Stimulated activated CD4-positive, alpha-beta T cell treated with anti-CD3 and anti-CD28 coated beads, Interleukin-2, amount 100 ng/mL, for 48 hours (primary cell): ENCODE data around the gene HS3ST5.
"Not testable (repeated sequence)": the region's sequence is repeated elsewhere in the genome, so short reads cannot be mapped to it uniquely, and the experiment has no call there.

Source experiments
- DNase-seq, 2 donors: peaks; one replicate each; pipeline ENCODE4 v3.0.0-alpha.2; 2020

HS3ST5 gene

DNA sequence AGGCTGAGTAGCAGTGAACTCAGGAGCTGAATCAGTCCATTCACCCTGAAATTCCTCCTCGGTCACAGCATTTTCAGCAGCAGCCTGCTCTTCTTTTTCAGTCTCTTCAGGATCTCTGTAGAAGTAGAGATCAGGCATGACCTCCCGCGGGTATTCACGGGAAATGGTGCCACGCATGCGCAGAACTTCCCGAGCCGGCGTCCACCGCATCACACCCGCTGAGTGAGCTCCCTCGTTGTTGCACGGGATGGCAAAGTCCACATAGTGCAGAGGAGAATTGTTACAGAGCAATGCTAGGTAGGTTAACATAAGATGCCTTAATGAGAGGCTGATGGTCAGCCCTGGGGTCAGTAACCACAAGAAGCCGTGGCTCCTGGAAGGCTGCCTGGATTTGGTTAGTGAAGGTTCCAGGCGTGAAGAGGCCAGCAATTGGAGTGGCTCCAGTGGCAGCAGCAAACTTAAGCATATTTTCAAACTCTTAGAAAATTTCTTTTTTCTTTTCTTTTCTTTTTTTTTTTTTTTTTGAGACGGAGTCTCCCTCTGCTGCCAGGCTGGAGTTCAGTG lies 258.4 kb downstream of the HS3ST5 start:
- DNase-seq: no peak

GRCh38 chr6:114083251-114083650 lies 259.6 kb downstream of the HS3ST5 start:
- DNase-seq: no peak

GRCh38 chr6:114081730-114082129 lies 261.1 kb downstream of the HS3ST5 start:
- DNase-seq: no peak

- DNase-seq: no peak
Observed at GRCh38 chr6:114080891-114081510, 261.8 kb downstream of the HS3ST5 start.

- DNase-seq: not testable (repeated sequence)
Observed at GRCh38 chr6:114080410-114080809, 262.4 kb downstream of the HS3ST5 start.

GRCh38 chr6:114075777-114076176 lies 267.0 kb downstream of the HS3ST5 start:
- no peak for DNase-seq

- no peak for DNase-seq
Observed at GRCh38 chr6:114075300-114075699, 267.5 kb downstream of the HS3ST5 start.

GRCh38 chr6:114068771-114069170 lies 274.1 kb downstream of the HS3ST5 start:
- DNase-seq: no peak

DNA sequence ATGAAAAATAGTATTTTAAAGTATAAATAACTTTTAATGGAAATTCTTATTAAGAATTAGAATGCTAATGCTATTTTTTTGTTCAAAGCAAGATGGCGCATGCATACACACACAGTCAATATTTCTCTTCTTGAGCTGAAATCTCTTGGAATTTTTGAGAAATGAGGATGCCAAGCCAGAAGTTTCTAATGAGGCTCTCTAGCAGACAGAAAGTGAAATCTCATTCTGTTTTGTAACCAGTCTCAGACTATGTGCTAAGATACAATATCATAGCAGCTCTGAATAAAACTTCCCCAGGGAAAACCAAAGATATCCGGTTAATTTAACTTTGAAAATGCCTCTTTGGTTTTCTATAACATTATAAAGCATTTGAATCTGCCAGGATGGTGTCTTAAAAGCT lies 274.7 kb downstream of the HS3ST5 start:
- DNase-seq: no peak

DNA sequence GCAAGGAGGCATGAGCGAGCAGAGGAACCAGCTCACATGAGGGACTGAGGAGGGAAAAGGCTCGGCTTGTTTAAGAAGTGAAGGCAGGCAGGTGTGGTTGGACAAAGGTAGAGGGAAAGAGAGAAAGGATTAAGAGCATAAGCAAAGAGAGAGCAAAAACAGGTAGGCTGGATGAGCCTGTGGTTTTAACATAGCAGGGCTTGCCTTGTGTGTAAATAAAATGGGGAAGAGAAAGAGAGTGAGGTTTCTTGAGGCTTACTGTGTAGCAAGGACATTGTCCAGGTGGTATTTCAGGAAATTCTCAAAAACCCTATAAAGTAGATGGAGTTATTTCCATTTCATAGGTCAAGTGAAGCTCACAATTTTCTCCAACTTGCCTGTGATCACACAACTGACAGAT lies 278.0 kb downstream of the HS3ST5 start:
- no peak for DNase-seq

GRCh38 chr6:114063956-114064355 lies 278.9 kb downstream of the HS3ST5 start:
- DNase-seq: no peak

DNA sequence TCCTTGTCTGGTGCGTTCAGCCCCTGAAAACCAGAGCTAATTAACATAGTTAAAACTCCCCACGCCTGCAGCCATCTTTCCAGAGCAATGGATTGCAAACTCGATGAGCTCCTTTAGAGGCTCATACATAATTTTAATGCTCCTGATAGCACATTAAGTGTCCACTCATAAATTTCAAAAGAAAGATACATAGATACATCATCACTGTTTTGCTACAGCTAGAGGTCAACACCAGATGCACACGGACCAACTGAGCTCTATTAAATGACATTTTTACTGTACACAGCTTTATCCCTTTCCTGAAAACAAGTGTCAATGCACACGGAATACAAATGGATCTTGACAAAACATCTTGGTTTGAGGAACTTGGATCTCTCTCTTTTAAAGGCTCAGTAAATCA lies 280.6 kb downstream of the HS3ST5 start:
- no peak for DNase-seq

DNA sequence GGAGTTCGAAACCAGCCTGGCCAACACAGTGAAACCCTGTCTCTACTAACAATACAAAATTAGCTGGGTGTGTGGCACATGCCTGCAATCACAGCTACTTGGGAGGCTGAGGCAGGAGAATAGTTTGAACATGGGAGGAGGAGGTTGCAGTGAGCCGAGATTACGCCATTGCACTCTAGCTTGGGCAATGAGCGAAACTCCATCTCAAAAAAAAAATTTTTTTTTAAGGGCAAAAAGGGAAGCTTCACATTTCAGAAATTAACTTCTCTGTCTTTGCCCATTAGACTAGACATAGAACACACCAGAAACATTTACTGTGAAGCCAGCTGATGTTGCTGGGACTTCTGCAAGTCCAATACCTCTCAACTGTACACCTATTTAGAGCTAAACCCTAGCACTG lies 281.1 kb downstream of the HS3ST5 start:
- no peak for DNase-seq

GRCh38 chr6:114061116-114061515 lies 281.7 kb downstream of the HS3ST5 start:
- no peak for DNase-seq

GRCh38 chr6:114058435-114058834 lies 284.4 kb downstream of the HS3ST5 start:
- DNase-seq: no peak

DNA sequence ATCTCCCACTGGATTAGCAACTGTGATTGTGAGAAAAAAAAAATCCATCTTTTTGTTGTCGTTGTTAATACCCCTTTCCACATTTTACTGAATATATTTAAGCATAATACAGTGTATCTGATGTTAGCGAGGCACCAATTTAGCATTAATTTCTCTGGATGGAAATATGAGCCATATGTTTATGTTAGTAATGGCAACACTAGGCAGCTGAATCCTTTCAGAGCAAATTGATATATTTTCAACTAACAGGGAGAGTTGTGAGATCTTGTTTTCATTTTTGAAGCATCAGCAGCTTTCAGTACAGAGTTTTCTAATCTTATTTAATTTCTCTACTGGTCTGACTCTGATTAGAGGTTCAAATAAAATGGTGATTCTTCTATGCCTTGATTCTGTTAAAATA lies 287.1 kb downstream of the HS3ST5 start:
- DNase-seq: no peak

- no peak for DNase-seq
Observed at GRCh38 chr6:114055349-114055748, 287.5 kb downstream of the HS3ST5 start.

DNA sequence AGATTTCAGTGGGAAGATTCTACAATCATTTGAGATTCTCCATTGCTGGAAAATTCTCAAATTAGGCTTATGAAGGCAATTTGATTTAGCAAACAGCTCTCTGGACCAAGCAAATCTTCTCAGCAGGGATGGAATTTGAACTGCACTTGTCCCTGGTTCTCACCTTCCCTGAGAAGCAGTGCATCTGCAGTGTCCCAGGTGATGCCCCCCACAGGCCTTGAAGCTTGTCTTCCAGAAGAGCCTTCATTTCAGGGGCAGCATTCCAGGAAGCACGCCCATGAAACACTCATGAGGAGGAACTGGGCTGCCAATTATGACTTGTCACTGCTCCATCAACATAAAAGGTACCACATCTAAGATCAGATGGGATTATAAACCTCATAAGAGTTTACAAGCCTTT lies 289.0 kb downstream of the HS3ST5 start:
- DNase-seq: no peak

- no peak for DNase-seq
Observed at GRCh38 chr6:114052141-114052540, 290.7 kb downstream of the HS3ST5 start.

DNA sequence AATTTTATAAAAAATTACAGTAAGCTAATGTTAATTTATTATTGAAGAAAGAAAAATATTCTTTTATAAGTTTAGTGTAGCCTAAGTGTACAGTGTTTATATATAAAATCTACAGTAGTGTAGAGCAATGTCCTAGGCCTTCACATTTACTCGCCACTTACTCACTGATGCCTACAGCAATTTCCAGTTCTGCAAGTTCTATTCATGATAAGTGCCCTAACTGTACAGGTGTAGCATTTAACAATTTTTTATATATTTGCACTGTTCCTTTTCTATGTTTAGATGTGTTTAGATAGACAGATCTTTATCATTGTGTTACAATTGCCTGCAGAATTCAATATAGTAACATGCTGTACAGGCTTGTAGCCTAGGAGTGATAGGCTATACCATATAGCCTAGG lies 291.8 kb downstream of the HS3ST5 start:
- no peak for DNase-seq

DNA sequence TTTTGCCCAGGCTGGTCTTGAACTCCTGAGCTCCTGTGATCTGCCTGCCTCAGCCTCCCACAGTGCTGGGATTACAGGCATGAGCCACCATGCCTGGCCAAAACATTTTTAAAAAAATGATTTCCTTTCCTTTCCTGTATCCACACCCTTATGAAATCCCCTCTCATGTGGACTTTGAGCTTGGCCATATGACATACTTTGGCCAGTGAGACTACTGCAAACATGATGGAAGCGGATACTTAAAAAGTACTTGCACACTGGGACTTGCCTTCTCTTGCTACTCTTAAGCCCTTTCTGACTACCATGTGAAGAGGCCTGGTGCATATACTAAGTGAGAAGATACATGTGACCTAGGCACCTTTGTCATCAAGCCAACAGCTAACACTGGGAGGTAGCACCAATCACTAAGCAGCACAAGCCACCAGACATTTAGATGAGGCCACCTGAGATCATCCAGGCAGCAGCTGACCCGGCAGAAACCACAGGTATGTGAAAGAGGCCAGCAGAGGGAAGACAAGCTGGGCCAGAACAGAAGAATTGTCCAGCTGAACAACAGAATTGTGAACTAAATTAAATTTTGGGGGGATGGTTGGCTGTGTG lies 293.4 kb downstream of the HS3ST5 start:
- no peak for DNase-seq

- DNase-seq: not testable (repeated sequence)
Observed at GRCh38 chr6:114044566-114044965, 298.3 kb downstream of the HS3ST5 start.

- DNase-seq: no peak
Observed at GRCh38 chr6:114042267-114043016, 300.4 kb downstream of the HS3ST5 start.

DNA sequence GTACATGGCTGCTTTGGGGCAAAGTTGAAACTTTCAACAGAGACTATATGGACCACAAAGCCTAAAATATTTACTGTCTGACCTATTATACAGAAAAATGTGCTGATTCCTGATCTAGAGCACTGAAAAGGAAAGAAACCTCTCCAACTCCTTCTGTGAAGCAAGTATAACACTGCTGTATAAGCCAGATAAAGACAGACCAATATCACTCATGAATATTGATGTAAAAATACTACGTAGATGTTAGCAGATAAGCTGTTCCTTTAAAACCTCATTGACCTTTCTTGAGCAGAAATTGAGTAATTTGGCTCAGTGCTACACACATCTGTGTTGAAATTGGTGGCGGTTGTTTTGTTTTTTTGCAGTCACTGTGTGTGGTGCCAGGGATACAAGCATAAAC lies 302.0 kb downstream of the HS3ST5 start:
- no peak for DNase-seq
